HG03571 (cell line): ENCODE results near the gene C4B.
A peak's percentile ranks its signal among the peaks of the same experiment; 100 is the strongest.
"Not testable (repeated sequence)": the region's sequence is repeated elsewhere in the genome, so short reads cannot be mapped to it uniquely, and the experiment has no call there.

Experiments used
- ATAC-seq: cut with Tn5 transposase; IDR thresholded peaks from one replicate; pipeline ENCODE4 v1.9.1; 2021; ENCODE audit not compliant: unreplicated experiment

Gene C4B

DNA sequence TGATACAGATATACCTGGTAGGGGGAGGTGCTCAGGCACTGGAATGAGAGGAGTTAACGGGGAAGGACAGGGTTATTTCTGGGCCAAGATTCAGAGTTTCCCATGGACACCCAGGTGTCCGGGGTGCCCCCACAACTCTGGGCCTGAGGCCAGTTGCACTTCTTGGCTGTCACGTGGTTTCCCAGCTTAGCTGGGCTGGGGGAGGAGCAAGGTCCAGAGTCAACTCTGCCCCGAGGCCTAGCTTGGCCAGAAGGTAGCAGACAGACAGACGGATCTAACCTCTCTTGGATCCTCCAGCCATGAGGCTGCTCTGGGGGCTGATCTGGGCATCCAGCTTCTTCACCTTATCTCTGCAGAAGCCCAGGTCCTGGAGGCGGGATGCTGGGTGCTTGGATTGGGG is at the start of gene C4B:
Gene C4B (plus strand): TSS at position 249 of the 400 bp plus-strand sequence. CDS start 51 bp downstream, at position 300.
- ATAC-seq, result not testable (repeated sequence)

DNA sequence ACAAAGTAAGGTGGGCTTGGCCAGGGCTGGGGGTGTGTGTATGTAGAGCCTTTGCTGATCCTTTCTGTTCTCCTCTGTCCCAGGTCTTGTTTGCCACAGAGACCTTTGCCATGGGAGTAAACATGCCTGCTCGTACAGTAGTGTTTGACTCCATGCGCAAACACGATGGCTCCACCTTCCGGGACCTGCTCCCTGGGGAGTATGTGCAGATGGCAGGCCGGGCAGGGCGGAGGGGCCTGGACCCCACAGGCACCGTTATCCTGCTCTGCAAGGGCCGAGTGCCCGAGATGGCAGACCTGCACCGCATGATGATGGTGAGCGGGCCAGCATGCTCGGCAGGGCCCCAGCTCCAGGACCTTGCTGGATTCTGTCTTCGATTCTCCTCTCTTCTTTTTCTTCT is 48.9 kb upstream of the C4B start:
- ATAC-seq, result no peak

DNA sequence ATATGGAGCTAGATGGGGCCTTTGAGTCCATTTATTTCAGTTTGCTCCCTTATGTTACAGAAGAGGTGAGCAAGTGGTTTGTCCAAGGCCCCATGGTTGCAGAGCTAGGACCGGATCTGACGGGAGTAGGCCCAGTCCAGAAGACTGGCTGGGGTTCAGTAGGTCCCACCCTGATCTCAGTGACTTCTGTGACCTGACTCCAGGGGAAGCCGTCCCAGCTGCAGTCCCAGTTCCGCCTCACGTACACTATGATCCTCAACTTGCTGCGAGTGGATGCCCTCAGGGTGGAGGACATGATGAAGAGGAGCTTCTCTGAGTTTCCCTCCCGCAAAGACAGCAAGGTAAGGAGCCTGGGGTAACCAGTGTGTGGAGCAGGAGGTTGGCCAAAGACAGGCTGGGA is 48.1 kb upstream of the C4B start:
- ATAC-seq, result no peak

DNA sequence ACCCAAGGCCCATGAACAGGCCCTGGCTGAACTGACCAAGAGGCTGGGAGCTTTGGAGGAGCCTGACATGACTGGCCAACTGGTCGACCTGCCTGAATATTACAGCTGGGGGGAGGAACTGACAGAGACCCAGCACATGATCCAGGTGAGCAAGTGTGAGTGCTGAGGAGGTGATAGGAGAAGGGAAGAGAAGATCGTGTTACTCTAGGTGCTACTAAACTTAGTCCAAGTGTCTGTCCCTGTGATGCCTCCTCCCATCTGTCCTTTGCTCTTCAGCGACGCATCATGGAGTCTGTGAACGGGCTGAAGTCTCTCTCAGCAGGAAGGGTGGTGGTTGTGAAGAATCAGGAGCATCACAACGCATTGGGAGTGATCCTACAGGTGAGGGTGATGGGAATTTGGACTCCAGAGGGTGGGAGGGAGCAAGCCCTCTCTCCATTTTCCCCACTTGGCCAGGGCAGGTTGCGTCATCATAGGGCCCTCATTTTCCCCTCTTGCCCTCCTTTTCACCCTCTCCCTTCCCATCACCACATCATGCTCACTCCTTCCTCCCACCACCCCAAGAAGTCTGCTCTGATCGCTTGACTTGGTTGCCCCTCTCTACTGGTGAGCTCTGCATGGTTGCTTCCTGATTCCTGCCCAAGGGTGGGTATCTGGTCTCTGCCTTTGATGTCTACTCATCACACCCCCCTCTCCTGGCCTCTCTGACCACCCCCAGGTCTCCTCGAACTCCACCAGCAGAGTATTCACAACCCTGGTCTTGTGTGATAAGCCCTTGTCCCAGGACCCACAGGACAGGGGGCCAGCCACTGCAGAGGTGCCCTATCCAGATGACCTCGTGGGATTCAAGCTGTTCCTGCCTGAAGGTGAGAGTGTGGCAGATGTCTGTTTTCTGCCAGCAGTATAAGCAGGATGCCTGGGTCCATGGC is 47.3 kb upstream of the C4B start:
- no peak for ATAC-seq

DNA sequence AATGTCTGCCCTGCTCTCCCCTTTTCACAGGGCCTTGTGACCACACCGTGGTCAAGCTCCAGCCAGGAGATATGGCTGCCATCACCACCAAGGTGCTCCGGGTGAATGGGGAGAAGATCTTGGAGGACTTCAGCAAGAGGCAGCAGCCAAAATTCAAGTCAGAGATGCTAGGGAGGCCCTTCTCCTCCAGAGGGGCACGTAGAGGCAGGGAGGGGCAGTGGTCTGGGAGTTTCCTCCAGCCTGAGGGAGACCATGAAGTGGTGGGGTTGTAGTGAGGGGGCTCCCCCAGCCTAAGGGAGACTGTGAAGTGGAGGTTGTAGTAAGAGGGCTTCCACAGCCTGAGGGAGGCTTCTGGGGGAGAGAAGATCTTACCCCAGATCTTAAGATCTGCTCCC is 46.7 kb upstream of the C4B start:
- ATAC-seq, result no peak

DNA sequence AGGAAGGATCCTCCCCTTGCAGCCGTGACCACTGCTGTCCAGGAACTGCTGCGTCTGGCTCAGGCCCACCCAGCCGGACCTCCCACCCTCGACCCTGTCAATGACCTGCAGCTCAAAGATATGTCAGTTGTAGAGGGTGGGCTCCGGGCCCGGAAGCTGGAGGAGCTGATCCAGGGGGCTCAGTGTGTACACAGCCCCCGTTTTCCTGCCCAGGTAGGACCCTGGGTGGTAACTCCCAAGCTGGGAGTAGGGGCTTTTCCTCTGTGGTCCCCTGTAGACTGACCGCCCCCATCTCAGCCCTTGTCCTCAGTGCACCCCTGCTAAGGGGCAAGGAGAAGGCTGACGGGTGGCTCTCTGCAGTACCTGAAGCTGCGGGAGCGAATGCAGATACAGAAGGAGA is 46.3 kb upstream of the C4B start:
- ATAC-seq, result no peak

DNA sequence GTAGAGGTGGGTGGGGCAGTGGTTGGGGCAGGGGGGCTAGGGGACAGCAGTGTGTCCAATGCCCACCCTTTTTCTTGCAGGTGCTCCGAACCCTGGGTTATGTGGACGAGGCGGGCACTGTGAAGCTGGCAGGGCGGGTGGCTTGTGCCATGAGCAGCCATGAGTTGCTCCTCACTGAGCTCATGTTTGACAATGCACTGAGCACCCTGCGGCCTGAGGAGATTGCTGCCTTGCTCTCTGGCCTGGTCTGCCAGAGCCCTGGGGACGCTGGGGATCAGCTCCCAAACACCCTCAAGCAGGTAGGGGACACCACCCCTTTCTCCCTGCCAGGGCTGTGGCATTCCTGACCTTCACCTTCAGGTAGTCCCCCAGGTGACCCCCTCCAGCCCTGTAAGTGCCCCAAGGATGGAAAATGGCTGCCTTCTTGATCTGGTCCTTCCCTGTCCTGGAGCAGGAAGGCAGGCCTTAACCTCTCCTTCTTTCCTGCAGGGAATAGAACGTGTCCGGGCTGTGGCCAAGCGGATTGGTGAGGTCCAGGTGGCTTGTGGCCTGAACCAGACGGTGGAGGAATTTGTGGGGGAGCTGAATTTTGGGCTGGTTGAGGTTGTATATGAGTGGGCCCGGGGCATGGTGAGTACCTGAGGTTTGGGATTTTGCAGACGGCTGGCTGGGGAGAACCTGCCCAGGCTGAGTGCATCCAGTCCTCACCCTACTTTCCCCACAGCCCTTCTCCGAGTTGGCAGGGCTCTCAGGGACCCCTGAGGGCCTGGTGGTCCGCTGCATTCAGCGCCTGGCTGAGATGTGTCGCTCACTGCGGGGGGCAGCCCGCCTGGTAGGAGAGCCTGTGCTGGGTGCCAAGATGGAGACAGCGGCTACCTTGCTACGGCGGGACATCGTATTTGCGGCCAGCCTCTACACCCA is 45.5 kb upstream of the C4B start:
- ATAC-seq, result no peak

DNA sequence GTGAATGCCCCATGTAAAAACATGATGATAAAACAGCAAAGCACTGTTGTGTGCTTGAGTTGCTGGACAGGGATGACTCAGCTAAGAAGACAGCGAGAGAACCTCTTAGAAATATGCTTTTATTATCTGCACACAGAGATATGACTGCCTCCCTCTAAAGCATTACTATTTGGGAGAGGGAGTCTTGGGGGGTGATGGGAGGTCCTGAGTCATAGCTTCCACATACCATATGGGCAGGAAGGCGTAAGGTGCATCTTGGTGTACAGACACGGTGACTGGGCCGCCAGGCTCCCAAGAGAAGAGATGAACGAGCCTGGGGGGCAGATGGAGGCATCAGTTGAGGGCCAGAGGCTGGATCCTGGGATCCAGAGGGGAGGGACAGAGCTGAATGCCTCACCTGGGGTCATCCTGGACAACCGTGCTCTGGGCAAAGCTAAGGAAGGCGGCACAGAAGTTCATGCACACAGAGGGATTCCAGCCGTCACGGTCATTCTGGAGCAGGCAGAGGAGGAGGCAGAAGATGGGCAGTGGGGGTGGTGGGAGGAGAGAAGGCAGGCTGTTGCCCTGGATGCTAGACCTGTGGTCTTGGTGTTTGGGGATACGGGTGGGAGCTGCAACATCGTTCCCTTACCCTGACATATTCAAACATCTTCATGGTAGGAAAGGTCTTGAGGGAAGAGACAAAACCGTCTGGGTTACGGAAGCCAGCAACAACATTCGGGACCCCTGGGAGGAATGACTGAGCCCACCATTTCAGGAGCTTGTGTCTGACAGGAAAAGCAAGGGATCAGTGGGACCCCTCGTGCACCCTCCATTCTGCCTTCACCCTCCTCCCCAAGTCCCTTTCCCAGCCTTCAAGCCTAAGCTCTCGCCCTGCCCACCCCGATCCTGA is 44.6 kb upstream of the C4B start:
- ATAC-seq, result no peak

DNA sequence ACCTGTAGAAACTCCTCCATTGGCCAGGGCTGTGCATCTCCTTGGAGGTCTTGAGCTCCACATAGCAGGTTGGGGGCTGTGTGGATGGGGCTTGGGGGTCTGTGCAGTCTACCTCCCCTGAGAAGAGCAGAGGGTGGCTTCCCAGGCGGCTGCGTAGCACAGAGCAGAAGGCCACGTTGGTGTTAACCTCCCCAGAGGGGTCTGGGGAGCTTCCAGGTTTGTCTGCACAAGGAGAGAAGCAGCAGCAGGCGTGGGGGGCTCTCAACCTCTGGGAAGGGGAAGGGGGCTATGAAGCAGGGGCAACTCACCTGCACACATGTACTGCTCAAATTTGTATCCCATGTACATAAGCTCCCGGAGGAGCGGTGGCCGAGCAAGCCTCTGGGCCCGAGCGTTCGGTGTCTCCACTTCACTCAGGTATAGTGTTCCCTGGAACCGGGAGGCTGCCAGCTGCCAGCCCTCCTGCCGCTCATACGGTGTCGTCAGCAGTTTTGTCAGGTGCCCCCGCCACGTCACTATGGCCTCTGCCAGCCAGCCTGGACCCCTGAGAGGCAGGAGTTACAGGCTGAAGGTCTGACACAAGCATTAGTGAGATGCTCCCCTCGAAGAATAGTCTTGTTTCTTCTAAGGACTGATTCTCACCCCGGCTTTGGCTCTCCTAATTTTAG is 43.9 kb upstream of the C4B start:
- no peak for ATAC-seq

DNA sequence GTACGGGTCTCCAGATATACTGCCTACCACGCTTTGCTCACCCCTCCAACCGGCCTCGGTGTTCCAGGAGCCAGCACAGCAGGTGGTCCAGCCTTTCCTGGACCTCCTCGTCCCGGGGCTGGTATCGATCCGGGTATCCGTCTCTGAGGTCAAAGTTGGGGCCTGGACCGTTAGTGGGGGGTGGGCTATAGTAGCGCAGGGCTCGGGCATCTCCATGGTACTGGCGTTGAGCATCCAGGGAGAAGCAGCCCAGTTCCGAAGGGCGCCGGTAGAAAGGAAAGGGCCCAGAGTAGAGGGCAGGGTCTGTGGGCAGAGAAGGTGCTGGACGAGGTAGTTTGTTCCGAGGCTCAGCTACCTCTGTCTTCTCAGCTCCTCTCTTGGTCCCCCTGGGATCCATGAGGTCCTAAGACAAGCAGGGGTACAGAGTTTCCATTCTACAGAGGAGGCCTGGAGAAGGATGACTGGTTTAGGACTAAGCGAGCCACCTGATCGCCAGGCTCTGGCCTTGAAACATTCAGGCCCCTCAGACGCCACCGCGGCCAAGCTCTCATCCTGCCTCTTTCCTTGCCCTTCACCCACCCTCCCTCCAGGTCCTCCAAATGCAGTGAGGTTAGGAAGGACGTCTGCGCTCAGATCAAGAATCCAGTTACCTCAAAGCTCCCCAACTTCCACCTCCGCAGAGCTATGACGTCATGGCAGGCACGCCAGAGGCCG is 43.2 kb upstream of the C4B start:
- ATAC-seq, result no peak

DNA sequence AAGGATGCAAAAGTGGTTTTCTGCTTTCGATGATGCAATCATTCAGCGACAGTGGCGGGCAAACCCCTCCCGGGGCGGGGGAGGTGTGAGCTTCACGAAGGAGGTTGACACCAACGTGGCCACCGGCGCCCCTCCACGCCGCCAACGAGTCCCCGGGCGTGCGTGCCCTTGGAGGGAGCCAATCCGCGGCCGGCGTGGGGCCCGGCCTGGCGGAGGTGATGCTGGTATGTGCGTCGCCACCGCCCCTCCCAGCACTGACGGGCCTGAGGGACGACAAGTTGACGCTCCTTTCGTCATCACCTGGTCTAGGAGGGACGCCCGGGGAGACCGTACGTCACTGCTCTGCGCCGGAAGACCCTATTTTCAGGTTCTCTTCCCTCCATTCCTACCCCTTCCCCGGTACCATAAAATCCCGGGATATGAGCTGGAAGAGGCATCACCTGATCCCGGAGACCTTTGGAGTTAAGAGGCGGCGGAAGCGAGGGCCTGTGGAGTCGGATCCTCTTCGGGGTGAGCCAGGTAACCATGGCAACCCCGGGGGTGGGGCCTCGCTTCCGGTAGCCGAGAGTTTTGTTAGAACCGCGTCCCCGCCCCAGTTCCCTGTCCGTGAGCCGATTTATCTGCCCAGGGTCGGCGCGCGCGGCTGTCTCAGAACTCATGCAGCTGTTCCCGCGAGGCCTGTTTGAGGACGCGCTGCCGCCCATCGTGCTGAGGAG is 42.4 kb upstream of the C4B start, which contains the start of gene DXO:
Gene DXO (minus strand): TSS at position 146 of the 716 bp plus-strand sequence. CDS start 463 bp downstream, outside the sequence.
- peak; percentile 71 for ATAC-seq

DNA sequence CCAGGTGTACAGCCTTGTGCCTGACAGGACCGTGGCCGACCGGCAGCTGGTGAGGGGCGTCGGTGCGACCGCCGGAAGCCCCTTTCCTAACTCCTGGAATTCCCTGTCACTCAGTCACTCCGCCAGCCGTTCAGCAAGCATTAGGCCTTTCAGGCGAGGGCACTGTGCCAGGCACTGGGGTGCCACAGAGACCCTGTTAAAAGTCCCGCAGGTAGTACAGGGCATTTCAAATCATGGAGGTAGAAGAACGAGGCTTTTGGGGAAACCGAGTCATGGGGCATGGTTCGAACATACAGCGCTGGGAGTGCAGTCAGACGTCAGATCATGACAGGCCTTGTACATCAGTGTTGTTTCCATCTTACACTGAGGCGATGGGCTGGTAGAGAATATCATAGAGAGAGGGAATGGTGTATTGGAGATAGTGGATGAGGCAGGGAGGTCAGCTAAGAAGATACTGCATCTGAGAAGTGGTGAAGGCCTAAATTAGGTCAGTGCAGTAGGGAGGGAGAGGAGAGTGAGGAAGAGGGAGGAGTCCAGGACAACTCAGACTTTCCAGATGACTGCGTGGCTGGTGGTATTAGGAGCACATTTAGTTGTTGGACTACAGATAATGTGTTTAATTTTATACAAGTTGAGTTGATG is 41.8 kb upstream of the C4B start:
- ATAC-seq, result peak; percentile 6

DNA sequence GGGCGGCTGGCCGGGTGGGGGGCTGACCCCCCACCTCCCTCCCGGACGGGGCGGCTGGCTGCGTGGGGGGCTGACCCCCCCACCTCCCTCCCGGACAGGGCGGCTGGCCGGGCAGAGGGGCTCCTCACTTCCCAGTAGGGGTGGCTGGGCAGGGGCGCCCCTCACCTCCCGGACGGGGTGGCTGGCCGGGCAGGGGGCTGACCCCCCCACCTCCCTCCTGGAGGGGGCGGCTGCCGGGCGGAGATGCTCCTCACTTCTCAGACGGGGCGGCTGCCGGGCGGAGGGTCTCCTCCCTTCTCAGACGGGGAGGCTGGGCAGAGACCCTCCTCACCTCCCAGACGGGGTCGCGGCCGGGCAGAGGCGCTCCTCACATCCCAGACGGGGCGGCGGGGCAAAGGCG is 38.5 kb upstream of the C4B start:
- ATAC-seq, result not testable (repeated sequence)

DNA sequence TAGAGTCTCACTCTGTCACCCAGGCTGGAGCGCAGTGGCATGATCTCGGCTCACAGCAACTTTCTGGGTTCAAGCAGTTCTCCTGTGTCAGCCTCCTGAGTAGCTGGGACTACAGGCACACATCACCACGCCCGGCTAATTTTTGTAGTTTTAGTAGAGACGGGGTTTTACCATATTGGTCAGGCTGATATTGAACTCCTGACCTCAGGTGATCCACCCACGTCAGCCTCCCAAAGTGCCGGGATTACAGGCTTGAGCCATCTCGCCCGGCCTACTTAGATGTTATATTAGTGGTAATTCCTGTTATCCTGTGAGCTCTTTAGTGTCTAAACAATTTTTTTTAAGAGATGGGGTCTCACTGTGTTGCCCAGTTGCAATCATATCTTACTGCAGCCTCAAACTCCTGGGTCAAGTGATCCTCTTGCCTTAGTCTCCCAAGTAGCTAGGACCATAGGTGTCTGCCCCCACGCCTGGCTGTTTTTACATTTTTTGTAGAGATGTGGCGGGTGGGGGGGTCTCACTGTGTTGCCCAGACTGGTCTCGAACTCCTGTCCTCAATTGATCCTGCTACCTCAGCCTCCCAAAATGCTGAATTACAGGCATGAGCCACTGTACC is 36.7 kb upstream of the C4B start:
- no peak for ATAC-seq

DNA sequence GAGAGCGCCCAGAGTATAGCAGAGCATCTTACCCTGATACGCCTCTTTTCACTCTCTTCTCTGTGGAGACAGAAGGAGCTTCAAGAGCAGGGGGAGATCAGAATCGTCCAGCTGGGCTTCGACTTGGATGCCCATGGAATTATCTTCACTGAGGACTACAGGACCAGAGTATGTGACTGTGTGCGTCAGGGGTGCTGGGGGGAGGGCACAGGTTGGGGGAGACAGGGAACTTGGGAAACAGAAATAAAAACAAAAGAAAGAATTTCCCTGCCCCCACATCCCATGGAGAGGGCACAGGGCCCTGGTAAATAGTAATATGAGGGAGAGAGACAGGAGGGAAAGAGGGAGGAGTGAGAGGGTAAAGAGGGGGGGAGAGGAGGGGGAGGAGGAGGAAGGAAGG is 35.8 kb upstream of the C4B start:
- ATAC-seq, result no peak

DNA sequence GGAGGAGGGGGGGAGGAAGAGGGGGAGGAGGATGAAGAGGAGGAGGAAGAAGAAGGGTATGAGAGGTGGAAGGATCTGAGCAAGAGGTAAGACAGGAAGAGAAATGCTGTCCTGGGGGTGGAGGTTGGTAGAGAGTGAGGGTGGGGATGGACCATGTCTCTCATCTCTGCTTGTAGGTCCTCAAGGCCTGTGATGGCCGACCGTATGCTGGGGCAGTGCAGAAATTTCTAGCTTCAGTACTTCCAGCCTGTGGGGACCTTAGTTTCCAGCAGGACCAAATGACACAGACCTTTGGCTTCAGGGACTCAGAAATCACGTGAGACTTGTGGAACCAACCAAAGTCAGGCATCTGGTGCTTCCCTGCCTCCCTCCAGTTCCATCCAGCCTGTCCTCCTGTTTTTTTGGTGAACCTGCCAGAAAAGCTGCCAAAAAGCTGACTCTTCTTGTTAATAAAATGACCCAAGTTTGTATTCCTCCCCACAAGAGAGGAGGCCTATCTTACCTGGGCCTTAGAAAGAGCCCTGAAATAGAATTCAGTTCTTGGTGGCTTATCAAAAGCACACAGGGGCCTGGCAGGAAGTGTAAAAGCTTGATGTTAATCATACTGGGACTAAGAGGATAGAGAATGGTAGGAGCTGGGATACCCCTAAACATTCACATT is 35.2 kb upstream of the C4B start:
- ATAC-seq, result no peak

DNA sequence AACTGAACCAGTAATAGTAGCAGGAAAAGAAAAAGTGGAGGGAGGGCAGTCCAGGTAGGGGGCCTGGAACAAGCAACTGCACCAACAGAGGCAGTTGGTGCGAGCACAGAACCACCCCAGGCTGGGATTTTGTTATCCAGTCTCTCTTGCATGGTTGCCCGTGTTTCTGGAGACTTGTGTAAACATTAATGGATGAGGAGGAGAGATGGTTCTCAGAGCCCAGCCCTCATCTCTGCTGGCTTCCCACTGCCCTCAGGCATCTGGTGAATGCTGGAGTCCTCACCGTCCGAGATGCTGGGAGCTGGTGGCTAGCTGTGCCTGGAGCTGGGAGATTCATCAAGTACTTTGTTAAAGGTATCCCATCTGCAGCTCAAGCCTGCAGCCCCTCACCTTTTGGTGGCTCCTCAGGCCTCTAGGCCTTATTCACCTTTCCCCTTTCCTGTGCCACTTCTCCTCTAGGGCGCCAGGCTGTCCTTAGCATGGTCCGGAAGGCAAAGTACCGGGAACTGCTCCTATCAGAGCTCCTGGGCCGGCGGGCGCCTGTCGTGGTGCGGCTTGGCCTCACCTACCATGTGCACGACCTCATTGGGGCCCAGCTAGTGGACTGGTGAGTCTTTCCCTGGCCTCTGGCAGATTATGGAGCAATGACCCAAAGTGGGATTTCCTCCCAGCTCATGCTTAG is 34.3 kb upstream of the C4B start:
- not testable (repeated sequence) for ATAC-seq
